Measurements from ENCODE around the gene SIK1.
"Not testable (repeated sequence)": the region's sequence is repeated elsewhere in the genome, so short reads cannot be mapped to it uniquely, and the experiment has no call there.

The SIK1 gene

GRCh38 chr21:43426404-43427241 is at the start of gene SIK1:
Gene SIK1, minus strand, starts transcription at chr21:43427131. Its CDS starts 953 bp downstream, at chr21:43426178.
- H3K9ac ChIP-seq (ENCODE audit: low read length); H3K9me3 ChIP-seq (ENCODE audit: insufficient read depth, low read length); H3K79me2 ChIP-seq (ENCODE audit: insufficient read depth, low read length); H3K9me2 ChIP-seq (replicated peaks; ENCODE audit: insufficient read depth, low read length); H3K4me3 ChIP-seq (ENCODE audit: insufficient read depth, low read length, poor library complexity, severe bottlenecking); H3K36me3 ChIP-seq (ENCODE audit: low read length); H2AFZ ChIP-seq (ENCODE audit: low read depth, low read length, severe bottlenecking); H3K4me2 ChIP-seq (ENCODE audit: low read depth, low read length, poor library complexity, severe bottlenecking); H4K20me1 ChIP-seq (ENCODE audit: low read depth, low read length); H3F3A ChIP-seq (ENCODE audit: insufficient read depth); H3K27me3 ChIP-seq (ENCODE audit: low read length); H3K27ac ChIP-seq (ENCODE audit: low read depth, low read length): not testable (repeated sequence)

GRCh38 chr21:43471597-43472242 is 44.8 kb upstream of the SIK1 start:
- H3K27ac ChIP-seq (ENCODE audit: low read depth, low read length); H4K20me1 ChIP-seq (ENCODE audit: low read depth, low read length); H3K9ac ChIP-seq (ENCODE audit: low read length); H3K36me3 ChIP-seq (ENCODE audit: low read length); H3F3A ChIP-seq (ENCODE audit: insufficient read depth); H3K9me3 ChIP-seq (ENCODE audit: insufficient read depth, low read length); H3K79me2 ChIP-seq (ENCODE audit: insufficient read depth, low read length); H3K4me2 ChIP-seq (ENCODE audit: low read depth, low read length, poor library complexity, severe bottlenecking); H3K4me3 ChIP-seq (ENCODE audit: insufficient read depth, low read length, poor library complexity, severe bottlenecking); H3K27me3 ChIP-seq (ENCODE audit: low read length); H2AFZ ChIP-seq (ENCODE audit: low read depth, low read length, severe bottlenecking); H3K9me2 ChIP-seq (replicated peaks; ENCODE audit: insufficient read depth, low read length): not testable (repeated sequence)

GRCh38 chr21:43469719-43470458 is 43.0 kb upstream of the SIK1 start:
- not testable (repeated sequence) for H3F3A ChIP-seq (ENCODE audit: insufficient read depth); H3K36me3 ChIP-seq (ENCODE audit: low read length); H3K9ac ChIP-seq (ENCODE audit: low read length); H3K4me2 ChIP-seq (ENCODE audit: low read depth, low read length, poor library complexity, severe bottlenecking); H3K27ac ChIP-seq (ENCODE audit: low read depth, low read length); H2AFZ ChIP-seq (ENCODE audit: low read depth, low read length, severe bottlenecking); H3K27me3 ChIP-seq (ENCODE audit: low read length); H3K79me2 ChIP-seq (ENCODE audit: insufficient read depth, low read length); H4K20me1 ChIP-seq (ENCODE audit: low read depth, low read length); H3K9me2 ChIP-seq (replicated peaks; ENCODE audit: insufficient read depth, low read length); H3K4me3 ChIP-seq (ENCODE audit: insufficient read depth, low read length, poor library complexity, severe bottlenecking); H3K9me3 ChIP-seq (ENCODE audit: insufficient read depth, low read length)

DNA sequence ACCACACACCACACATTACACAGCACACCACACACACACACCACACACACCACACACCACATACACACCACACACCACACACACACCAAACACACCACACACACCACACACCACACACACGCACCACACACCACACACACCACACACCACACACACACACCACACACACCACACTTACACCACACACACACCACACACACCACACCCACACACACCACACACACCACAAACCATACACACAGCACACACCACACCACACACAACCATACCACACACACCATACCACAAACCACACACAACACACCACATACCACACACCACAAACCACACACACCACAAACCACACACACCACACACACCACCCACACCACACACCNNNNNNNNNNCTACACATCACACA is 40.9 kb upstream of the SIK1 start:
- Histone ChIP-seq H3K4me2 (ENCODE audit: low read depth, low read length, poor library complexity, severe bottlenecking) (no peak overlapping the region), H3K36me3 (ENCODE audit: low read length) (no peaks in the 10 kb centered on the region)
- no peak for TF ChIP-seq EZH2phosphoT487 (conservative IDR thresholded peaks at IDR 0.05; ENCODE audit: low read length)
- TF ChIP-seq, protein P1, sequence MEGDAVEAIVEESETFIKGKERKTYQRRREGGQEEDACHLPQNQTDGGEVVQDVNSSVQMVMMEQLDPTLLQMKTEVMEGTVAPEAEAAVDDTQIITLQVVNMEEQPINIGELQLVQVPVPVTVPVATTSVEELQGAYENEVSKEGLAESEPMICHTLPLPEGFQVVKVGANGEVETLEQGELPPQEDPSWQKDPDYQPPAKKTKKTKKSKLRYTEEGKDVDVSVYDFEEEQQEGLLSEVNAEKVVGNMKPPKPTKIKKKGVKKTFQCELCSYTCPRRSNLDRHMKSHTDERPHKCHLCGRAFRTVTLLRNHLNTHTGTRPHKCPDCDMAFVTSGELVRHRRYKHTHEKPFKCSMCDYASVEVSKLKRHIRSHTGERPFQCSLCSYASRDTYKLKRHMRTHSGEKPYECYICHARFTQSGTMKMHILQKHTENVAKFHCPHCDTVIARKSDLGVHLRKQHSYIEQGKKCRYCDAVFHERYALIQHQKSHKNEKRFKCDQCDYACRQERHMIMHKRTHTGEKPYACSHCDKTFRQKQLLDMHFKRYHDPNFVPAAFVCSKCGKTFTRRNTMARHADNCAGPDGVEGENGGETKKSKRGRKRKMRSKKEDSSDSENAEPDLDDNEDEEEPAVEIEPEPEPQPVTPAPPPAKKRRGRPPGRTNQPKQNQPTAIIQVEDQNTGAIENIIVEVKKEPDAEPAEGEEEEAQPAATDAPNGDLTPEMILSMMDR (IDR thresholded peaks at IDR 0.05; ENCODE audit: insufficient read depth, low read length, poor library complexity, severe bottlenecking): no peak

GRCh38 chr21:43465159-43465558 is 38.2 kb upstream of the SIK1 start:
- H2AFZ ChIP-seq (ENCODE audit: low read depth, low read length, severe bottlenecking); H3K79me2 ChIP-seq (ENCODE audit: insufficient read depth, low read length); H3K36me3 ChIP-seq (ENCODE audit: low read length); H3F3A ChIP-seq (ENCODE audit: insufficient read depth); H3K27me3 ChIP-seq (ENCODE audit: low read length); H3K27ac ChIP-seq (ENCODE audit: low read depth, low read length); H4K20me1 ChIP-seq (ENCODE audit: low read depth, low read length); H3K9me2 ChIP-seq (replicated peaks; ENCODE audit: insufficient read depth, low read length); H3K4me2 ChIP-seq (ENCODE audit: low read depth, low read length, poor library complexity, severe bottlenecking); H3K4me3 ChIP-seq (ENCODE audit: insufficient read depth, low read length, poor library complexity, severe bottlenecking); H3K9me3 ChIP-seq (ENCODE audit: insufficient read depth, low read length); H3K9ac ChIP-seq (ENCODE audit: low read length): not testable (repeated sequence)

More for the DNA sequence above, 40.9 kb upstream of the SIK1 start:
- H4K20me1 ChIP-seq (ENCODE audit: low read depth, low read length): no peaks in the 10 kb centered on the region
- H2AFZ ChIP-seq (ENCODE audit: low read depth, low read length, severe bottlenecking): no peak overlapping the region
- H3K27ac ChIP-seq (ENCODE audit: low read depth, low read length): no peak overlapping the region
- no peaks in the 10 kb centered on the region for H3K9me3 ChIP-seq (ENCODE audit: insufficient read depth, low read length)
- no peak overlapping the region for H3K4me3 ChIP-seq (ENCODE audit: insufficient read depth, low read length, poor library complexity, severe bottlenecking)
- no peak overlapping the region for H3K9ac ChIP-seq (ENCODE audit: low read length)
- no peaks in the 10 kb centered on the region for H3F3A ChIP-seq (ENCODE audit: insufficient read depth)
- H3K9me2 ChIP-seq (replicated peaks; ENCODE audit: insufficient read depth, low read length): no peaks in the 10 kb centered on the region
- H3K79me2 ChIP-seq (ENCODE audit: insufficient read depth, low read length): no peaks in the 10 kb centered on the region
- no peaks in the 10 kb centered on the region for H3K27me3 ChIP-seq (ENCODE audit: low read length)

- not testable (repeated sequence) for H3F3A ChIP-seq (ENCODE audit: insufficient read depth); H3K9me2 ChIP-seq (replicated peaks; ENCODE audit: insufficient read depth, low read length); H3K27me3 ChIP-seq (ENCODE audit: low read length); H3K36me3 ChIP-seq (ENCODE audit: low read length); H3K9ac ChIP-seq (ENCODE audit: low read length); H4K20me1 ChIP-seq (ENCODE audit: low read depth, low read length); H2AFZ ChIP-seq (ENCODE audit: low read depth, low read length, severe bottlenecking); H3K4me2 ChIP-seq (ENCODE audit: low read depth, low read length, poor library complexity, severe bottlenecking); H3K9me3 ChIP-seq (ENCODE audit: insufficient read depth, low read length); H3K79me2 ChIP-seq (ENCODE audit: insufficient read depth, low read length); H3K4me3 ChIP-seq (ENCODE audit: insufficient read depth, low read length, poor library complexity, severe bottlenecking); H3K27ac ChIP-seq (ENCODE audit: low read depth, low read length)
Observed at GRCh38 chr21:43463498-43464261, 36.7 kb upstream of the SIK1 start.

Measured in SU-DHL-6 (cell line).